ENCODE measurements around the gene MYEOV. TPM values are rescaled to one million over a fixed set of nuclear protein-coding genes. Genes with fewer than 3 reads are reported as not detected.

The MYEOV gene
- polyA plus RNA-seq, 5 donors, result 0.36 to 0.72 (median 0.63) TPM; not detected in 1

DNA sequence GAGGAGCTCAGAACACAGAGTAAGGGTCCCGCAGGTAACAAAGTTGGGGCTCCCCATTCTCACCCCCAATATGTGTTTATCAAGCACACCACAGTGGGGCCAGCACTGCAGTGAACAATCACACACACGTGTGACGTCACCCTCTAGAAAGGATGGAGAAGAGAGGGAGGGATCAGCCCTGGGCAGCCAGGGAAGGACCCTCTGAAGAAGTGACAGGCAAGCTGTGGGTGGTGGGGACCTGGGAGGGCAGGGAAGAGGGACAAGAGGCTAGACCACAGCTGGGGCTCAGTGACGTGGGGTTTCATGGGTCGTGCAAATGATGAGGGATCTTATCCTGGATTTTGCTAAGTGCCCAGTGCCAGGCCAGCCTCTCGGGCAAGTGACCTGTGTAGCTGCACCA, 28.7 kb upstream of the MYEOV start:
- DNase-seq, result no peak

DNA sequence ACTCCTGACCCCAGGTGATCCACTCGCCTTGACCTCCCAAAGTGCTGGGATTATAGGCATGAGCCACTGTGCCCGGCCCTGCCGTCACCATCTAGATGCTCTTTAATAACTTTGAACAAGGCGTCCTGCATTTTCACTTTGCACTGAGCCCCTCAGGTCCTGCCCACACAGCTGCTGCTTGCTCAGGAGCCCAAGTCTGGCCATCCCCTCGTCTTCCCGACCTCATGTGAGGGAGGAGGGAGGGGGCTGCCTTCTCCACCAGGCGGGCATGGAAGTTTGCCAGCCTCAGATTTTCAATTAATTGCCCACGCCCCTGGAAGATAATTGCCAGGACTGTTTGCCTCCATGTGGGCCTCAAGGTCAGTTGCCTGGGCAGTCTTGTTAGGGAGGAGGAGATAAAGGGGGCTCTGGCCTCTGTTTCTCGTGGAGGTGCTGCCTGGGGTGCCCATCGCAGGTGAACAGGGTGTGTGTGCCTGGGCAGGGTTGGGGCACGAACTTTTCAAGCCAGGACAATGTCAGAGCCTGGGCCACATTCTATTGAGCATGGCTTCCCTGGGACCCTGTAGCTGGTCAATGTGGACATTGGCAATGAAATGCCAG, 27.9 kb upstream of the MYEOV start:
- no peak for DNase-seq

DNA sequence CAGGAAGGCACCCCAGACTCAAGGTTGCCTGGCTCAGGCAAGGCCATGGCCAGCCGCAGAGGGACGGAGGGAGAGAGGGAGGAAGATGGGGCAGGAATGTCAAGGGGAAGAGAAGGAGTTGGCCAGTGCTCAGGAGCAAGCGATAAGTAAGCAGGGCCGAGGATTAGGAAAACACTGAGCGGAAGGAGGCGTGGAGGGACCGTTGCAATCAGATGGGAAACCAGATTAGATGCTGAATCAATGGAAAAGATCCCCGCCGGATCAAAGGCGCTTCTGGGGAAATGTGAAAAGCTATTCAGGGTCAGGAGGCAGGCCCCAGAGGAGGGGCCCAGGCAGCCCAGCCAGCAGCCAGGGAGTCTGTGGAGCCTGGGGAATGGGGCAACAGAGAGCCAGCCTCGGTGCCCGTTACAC, 26.6 kb upstream of the MYEOV start:
- no peak for DNase-seq

DNA sequence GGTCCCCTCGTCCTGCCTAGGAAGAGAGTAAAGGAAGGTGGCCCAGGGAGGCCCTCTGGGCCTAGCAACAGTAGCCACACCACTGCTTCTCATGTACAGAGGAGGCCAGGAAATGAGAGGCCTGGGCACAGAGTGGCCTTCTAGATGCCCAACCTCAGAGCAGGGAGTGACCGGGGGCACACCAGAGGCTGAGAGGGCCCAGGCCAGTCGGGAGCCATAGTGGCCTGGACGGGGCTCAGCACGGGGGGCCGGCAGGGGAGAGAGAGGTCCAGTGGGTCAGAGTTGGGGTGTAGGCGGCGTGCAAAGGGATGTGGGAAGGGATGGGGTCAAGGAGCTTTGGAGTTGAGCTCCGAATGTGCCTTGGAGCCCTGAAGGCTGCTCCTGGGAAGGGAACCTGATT, 25.0 kb upstream of the MYEOV start:
- no peak for DNase-seq

DNA sequence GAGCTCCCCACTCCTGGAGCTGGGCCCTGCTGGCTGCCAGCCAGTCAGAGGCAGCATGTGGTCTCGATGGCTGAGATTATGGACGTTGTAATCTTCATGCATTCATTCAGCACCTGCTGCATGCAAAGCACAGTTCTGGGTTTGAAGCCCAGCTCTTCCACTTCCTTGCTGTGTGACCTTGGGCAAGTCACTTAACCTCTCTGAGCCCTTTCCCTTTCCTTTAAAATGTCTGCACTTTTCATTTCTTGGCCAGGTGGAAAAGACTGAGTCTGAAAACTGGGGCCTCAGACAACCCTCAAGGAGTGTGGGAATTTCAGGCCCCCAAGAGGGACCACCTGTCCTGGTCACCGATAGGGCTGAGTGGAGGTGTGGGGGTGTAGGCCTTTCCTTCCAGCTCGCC, 24.6 kb upstream of the MYEOV start:
- no peak for DNase-seq

DNA sequence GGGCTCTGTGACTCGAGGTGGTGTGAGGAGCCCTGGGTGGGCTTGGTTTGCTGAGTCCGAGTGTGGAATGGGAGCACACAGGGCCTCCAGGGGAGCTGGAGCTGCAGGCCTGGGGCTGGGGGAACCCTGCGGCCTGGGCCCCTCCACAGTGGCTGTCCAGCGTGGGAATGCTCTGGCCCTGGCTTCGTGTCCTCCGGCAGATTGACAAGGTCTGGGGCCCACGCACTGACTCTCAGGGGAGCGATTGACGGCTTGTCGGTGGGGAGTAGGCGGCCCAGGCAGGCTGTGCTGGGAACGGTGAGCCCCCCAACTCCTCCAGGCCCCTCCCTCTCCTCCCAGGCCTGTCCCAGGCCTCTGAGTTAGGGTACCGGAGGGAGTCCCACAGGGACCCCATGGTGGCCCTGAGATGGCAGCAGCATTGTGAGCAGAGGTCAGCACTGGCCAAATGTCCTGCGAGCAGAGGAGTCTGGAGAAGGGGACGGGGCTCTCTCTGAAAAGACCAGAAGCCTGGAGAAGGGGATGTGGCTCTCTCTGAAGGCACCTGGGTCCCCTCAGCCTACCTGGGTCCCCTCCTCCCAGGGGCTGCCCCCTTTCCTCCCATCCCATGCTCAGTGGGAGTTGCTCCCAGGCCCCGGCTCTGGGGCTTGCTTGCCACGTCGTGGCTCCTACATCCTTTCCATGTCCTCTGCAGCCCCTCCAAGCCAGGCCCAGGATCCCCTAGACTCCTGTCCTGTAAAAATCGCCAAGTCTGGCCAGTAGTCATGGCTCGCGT, 23.8 kb upstream of the MYEOV start:
- no peak for DNase-seq

DNA sequence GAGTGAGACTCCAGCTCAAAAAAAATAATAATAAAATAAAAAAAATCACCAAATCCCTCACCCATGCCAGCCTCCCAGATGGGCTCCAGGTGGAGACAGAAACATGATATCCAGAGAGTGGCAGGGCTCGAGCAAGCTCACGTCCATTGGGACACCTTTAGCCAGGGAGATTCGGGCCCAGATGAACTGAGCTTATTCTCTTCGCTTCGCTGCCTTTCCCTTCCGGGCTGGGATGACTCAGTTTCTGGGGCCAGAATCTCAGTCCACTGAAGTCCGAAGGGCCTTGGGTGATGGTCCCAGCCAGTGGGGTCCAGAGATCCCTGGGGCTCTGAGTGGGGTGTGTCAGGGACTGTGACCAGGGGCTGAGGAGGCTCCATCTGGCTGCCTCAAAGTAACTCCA, 23.0 kb upstream of the MYEOV start:
- no peak for DNase-seq

DNA sequence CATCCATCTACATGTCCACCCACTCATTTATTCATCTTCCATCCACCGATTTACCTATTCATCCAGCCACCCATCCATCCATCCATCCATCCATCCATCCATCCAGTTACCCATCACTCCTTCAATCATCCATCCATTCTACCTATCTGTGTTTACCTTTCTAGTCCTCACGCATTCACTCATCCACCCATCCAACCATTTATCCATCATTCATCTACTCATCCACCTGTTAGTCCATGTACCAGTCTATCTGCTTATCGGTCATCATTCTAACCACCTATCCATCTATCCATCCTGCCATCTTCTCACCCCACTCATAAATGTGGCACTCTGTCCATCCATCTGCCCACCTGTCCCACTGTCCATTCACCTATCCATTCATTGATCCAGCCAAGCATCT, 21.9 kb upstream of the MYEOV start:
- DNase-seq, result no peak

DNA sequence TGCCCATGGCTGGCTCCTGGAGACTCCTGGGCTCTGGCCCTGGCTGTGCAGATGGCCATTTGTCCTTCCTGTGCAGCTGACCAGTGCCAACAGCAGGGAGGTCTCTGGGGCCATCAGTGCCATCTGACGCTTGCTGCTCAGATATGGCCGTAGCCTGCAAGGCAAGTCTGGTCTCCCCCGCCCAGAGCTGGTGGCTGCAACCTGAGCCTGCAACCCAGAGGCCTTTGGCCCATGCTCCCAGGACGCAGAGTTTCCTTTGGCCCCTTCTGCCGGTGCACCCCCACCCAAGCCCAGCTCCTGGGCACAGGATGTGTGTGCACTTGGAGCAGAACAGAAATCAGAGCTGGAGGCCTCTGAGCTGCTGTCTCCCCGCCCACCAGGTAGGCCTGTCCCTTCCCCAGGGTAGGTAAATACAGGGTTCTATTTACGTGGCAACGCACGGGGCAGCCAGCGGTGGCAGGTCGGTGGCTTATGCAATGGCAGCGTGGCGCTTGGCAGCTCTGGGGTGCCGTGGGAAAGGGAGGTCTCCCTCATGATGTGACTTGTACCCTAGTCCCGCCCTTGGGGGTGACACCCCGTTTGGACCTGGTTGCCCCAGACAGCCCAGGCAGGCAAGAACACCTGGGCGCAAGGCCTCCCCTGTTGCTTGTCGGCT, 21.0 kb upstream of the MYEOV start:
- DNase-seq, result no peak

DNA sequence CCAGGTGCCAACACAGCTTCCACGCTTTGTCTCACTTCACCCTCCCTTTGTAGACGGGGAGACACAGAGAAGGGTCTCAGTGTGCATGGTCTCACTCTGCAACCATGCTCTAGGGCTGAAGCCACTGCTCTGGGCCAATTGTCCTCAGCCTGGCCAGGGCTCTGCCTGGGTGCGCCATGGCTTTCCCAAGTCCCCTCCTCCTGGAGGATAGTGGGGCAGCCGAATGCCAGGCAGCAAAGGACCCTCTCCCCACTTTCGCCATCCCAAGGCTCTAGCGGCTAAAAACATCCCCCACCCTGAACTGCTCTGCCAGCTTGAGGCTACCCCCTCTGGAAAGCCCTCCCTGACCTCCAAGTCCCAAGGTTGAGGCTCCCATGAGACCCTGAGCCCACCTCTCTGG, 20.4 kb upstream of the MYEOV start:
- no peak for DNase-seq

DNA sequence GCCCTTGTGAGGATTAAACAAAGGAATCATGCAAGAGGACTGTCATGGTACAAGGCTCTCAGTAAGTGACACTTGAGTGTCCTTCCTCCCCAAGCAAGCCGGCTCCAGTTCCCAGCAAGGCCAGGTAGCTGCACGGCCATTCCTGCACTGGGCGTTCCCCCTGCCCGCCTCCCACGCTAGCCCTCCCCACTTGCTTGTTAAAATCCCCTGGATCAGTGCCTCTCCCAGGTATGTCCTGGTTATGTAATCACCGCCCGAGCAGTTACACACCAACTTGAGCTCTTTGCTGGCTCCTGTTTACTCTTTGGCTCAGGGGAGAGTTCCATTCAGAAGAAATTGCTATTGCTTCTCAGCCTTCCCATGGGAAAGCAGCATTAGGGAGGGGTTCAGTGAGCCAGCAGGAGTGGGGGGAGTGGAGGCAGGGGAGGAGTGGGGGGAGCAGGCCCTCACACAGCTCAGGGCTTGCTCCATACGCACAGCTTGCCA, 19.4 kb upstream of the MYEOV start:
- DNase-seq, result peak in 1 of 2 donors; percentile 58

DNA sequence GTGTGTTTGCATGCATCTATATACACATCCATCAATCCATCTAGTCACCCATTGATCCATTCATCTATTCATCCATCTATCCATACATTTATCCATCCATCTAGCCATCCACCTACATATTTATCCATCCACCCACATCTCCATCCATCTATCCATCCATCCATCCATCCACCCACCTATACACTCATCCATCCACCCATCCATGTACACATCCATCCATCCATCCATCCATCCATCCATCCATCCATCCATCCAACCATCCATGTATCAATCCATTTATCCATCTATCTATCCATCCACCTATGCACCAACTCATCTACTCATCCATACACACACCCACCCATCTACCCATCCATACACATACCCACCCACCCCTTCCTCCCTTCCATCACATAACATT, 18.8 kb upstream of the MYEOV start:
- DNase-seq, result no peak

DNA sequence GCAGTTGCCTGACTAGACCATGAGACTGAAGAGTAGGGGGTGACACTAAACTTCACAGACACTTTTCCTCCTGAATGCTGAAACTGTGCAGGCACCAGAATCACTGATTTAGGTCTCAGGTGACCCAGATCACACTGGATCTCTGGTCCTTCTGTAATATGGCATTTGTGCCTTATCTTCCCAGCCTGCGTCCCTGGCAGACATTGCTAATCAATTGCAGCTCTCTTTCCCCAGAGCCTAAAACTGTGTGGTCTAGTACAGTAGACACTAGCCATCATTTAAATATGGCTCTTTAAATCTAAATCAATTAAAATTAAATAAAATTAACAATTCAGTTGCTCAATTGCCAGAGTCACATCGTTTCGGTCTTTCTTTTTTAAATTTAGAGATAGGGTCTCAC, 17.8 kb upstream of the MYEOV start:
- DNase-seq, result no peak

DNA sequence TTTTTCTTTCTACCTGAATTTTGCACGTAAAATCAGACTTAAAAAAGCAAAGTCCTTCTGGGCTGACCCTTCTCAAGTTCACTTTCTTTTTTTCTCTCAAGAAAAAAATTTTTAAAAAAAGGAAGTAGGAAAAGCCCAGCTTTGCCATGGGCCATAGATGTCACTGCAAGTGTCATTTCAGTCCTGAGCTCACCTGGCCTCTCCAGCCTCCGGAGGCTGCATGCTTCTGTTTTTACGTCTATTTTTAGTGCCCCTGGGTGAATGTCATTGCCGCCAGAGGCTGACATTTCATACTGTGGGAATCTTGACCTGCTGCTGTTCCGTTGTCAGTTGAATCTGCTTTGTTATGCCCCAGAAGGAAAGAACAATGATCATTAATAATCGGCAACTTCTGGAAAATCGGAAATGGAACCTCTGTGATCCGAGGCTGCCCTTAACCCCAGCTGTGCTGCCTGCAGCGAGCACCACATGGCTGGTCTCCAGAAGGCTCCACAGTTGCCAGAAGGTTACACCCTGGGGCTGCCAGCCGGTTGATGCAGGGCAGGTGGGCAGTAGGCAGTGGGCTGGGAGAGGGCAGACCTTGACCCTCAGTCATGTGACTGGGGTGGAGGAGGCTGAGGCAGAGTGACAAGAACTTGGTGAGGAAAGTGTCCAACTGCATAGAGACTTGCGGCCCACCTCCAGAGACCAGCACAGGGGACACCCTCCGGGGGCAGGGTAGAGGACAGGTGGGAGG, 16.7 kb upstream of the MYEOV start:
- no peak for DNase-seq

DNA sequence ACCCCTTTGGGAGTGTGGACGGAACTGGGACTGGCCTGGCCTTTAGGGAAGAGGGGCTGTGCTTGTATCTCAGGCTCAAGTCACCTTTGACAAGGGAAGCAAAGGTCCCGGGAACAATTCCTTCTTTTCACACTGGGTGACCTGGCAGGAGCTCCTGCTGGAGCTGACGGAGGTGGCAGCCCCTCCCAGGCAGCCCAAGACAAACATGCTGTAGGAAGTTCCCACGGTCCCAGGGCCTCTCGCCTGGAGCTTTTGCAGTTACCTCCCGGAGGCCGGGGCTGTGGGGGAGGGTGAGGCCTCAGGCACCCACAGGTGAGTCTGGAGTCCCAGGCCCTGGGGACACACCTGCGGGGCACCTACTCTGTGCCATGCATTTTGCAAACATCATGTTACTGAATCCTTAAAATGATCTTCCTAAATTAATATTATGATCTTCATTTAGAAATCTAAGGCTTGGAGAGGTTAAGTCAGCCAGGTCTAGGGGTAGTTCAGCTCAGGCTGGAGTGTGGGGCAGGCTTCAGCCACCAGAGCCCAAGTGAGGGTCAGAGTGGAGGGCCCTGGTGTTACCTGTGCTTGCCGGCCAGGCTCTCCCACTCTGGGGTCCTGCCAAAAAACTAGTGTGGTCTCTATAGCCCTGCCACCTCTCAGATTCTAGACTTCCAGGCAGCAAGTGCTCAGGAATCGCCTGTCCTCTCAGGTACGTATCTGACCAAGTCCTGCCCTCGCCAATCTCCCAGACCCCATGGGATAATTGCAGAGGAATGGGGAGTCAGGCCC, 15.7 kb upstream of the MYEOV start:
- DNase-seq, result no peak

DNA sequence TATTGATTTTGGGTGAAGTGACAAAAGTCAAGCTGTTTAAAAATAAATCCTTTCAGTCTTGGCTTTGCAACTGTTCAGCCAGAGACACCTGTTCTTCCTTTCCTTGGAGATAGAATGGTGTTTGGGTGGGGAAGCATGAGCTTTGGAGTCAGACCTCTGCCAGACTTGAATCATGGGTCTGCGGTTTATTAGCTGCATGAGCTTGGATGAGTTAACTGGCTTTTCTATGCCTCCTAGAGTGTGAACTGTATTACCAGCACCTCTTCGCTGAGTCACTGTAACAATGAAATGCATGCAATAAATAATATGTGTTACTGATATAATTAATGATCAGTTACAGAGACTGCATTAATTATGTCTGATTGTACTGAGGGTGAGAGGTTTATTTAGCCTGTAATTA, 13.5 kb upstream of the MYEOV start:
- no peak for DNase-seq

DNA sequence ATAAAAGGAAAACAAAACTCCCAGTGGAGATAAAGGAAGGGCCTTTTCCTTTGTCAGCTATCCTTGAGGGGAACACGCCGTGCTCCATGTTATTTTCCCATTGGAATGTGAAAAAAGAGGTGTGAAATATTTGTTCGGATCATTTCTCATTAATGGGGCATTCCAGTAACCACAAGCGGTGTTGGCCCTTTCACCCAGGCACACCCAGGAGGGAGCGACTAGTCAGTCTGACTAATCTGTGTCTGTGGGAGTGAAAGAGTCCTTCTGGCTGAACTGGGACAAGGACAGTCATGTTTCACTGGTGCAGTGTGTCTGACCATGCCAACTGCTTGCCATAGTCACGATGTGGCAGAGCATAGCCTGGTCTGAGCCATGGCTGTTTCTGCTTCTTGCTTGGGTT, 13.0 kb upstream of the MYEOV start:
- DNase-seq, result no peak

DNA sequence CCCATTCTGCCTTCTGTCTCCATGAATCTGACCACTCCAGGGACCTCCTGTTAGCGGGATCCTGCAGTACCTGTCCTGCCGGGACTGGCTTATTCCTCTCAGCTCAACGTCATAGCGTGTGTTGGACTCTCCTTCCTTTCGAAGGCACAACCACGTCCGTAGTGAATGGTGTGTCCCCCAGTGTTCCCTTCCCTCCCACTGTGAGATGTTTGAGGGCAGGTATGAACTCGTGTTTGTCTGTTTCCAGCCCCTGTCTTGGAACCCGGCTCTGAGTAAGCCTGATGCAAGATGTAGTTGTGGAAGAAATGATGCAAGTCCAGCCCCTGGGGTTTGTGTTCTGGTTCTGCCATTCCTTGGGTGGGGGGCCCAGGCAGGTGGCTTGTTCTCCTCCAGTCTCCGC, 10.5 kb upstream of the MYEOV start:
- no peak for DNase-seq

DNA sequence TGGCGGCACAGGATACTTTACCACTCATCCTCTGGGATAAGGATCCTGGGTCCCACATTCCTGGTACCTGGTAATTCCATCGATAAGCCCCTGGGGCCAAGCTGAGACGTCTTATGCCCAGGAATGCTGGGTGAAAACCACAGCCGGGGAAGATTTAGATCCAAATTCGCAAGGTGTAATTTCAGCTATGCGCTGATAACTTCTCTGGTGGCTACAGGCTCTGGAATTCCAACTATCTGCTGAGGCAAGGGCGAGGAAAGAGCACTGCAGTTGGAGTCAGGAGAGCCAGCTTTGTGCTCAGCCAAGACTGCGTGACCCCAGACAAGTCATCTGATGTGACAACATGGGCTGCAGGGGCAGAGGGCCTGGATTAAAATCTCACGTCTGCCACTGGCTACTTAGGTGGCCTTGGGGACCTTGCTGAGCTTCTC, 9.9 kb upstream of the MYEOV start:
- DNase-seq, result no peak

DNA sequence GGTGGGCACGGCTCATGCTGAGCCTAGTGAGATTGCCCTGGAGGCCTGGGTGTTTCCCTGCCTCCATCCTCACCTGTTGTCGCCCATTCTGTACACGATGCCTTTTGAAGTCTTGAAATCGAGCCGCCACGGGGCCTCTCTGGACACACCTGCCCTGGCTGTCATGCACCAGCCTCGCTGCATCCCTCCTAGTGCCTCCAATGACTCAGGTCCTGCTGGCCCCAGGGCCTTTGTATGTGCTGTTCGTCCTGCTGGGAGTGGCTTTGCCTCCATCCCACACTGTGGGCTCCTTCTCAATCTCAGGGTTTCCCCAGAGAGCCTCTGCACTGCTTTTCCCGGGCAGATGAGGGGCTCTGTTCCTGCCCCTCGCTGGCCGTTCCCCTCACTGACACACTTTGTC, 8.9 kb upstream of the MYEOV start:
- no peak for DNase-seq

DNA sequence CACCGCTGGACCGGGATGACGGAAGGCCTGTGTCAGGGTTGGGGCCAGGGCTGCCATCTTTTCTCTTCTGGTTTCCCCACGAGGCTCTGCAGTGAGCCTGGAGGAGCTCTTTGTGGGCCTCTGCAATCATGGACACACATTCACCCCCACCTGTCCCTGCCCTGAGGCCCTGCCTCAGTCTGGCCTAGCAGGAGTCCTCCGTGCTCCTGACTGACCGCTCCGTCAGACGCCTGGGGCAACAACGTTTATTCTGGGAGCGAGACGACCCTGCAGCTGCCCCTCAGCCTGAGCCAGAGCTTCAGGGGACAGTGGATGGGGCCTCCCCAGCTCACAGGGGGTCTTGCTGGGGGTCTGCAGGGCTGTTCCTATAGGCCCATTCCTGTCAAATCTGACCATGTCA, 8.2 kb upstream of the MYEOV start:
- DNase-seq, result no peak

All from right lung (tissue), 5 donors.